ENCODE measurements around the gene GOLGA6D.
A peak's percentile ranks its signal among the peaks of the same experiment; 100 is the strongest.
"Not testable (repeated sequence)": the region's sequence is repeated elsewhere in the genome, so short reads cannot be mapped to it uniquely, and the experiment has no call there.

The GOLGA6D gene

GRCh38 chr15:75293660-75294059, 11.0 kb downstream of the GOLGA6D start:
- not testable (repeated sequence) for DNase-seq (ENCODE audit: low read depth)

GRCh38 chr15:75298541-75299310, 16.1 kb downstream of the GOLGA6D start:
- not testable (repeated sequence) for DNase-seq (ENCODE audit: low read depth)

DNA sequence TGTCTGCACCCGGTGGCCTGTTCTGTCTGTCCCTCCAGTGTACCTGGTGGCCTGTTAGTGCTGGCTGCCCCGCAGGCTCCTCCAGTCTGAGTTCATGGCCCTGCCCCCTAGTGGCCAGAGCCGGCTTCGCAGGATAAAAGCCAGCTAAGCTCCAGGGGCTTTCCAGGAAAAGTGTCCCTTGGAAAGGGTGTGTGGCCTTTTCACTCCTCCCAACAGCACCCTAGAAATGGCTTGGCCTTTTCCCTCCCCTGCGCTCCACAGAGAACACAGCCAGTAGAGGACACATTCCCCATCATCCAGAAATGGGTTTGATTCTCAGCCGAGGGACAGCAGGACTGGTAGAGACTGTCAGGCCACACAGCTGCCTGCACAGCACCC, 16.7 kb downstream of the GOLGA6D start:
- not testable (repeated sequence) for DNase-seq (ENCODE audit: low read depth)

GRCh38 chr15:75300026-75300425, 17.4 kb downstream of the GOLGA6D start:
- DNase-seq (ENCODE audit: low read depth) = not testable (repeated sequence)

DNA sequence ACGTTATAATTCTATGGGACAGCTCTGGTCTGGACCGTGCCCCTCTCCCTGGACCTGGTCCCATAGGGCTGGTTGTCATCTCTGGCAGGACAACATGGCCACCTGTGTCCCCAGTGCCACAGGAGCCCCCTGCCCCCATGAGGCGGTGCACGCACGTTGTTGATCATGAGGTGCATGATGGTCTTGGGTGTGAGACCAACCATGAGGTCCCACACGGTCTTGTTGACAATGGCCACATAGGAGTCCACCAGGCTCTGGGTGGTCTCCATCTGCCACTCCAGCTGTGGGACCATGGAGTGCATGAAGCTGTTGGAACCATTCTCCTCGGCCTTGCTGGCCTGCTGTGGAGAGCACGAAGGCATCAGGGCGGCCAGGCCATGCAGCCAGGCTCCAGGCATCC, 19.7 kb downstream of the GOLGA6D start:
- DNase-seq (ENCODE audit: low read depth) = no peak

DNA sequence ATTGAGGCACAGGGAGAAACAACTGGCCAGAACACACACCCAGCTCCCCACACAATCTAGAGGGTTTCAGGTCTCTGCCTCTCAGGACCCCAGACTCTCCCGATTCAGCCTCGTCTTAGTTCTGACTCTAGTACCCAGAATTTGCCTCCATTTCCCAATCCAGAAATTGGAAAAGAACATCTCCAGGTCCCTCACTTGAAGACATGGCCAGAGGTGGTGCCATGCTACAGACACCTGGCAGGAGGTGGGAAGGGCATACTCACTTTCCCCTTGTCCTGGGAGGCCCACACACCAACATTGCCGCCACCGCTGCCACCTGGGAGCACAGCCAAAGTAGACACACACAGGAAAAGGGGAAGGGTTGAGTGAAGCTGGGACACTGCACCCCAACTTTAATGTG, 20.1 kb downstream of the GOLGA6D start:
- not testable (repeated sequence) for DNase-seq (ENCODE audit: low read depth)

DNA sequence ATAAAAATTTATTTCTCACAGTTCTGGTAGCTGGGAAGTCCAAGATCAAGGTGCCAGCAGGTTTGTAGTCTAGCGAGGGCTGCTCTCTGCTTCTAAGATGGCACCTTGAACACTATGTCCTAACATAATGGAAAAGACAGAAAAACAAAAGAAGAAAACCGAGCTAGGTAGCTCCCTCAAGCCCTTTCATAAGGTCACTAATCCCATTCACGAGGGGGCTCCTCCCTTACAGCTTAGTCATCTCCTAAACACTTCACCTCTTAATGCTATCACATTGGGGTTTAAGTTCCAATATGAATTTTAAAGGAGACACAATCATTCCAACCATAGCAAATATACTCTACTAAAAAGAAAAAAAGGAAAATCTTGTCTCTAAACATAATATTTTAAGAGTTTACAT, 23.6 kb downstream of the GOLGA6D start:
- DNase-seq (ENCODE audit: low read depth) = no peak

- peak; percentile 55 for DNase-seq (ENCODE audit: low read depth)
Measured at GRCh38 chr15:75307778-75308390, 25.2 kb downstream of the GOLGA6D start.

DNA sequence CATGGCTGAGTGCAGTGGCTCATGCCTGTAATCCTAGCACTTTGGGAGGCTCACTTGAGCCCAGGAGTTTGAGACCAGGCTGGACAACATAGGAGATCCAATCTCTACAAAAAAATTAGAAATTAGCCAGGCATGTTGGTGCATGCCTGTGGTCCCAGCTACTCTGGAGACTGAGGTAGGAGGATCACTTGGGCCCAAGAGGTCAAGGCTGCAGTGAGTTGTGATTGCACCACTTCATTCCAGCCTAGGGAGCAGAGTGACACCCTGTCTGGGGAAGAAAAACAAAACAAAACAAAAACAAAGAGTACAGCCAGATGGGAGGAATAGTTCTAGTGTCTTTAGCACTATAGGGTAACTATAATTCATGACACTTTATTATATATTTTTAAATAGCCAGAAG, 27.1 kb downstream of the GOLGA6D start:
- DNase-seq (ENCODE audit: low read depth) = no peak

- peak; percentile 42 for DNase-seq (ENCODE audit: low read depth)
Measured at GRCh38 chr15:75312548-75312947, 29.9 kb downstream of the GOLGA6D start.

DNA sequence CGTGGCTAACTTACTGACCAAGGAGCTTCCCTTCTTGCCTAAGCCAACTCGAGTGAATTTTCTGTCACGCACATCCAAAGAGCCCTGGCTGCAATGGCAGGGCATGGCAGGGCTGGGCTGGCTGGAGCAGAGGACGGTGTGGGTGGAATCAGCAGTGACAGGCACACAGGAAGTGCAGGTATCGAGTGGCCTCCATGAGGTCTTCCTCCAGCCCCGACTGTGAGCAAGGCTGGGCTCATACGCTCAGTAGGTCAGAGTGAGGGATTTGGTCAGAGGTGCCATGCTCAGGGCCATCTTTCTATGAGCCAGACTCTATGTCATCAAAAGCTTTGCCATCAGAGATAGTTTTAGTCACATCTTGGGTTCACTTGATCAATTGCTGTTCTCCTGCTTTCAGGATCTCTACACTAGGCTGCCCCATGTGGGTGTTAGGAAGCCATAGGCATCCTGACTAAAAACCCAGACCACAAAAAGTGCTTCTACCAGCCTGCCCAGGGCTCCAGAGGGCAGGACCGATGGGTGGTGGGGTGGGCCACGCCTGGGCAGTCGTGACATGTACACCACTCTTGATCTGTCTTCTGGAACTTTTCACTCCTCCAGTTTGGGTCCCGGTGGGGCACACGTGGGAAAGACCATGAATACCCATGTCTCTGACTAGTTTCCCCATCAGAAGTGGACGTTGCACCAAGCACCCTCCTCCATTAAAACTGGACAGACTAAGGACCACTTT, 30.6 kb downstream of the GOLGA6D start:
- no peak for DNase-seq (ENCODE audit: low read depth)

DNA sequence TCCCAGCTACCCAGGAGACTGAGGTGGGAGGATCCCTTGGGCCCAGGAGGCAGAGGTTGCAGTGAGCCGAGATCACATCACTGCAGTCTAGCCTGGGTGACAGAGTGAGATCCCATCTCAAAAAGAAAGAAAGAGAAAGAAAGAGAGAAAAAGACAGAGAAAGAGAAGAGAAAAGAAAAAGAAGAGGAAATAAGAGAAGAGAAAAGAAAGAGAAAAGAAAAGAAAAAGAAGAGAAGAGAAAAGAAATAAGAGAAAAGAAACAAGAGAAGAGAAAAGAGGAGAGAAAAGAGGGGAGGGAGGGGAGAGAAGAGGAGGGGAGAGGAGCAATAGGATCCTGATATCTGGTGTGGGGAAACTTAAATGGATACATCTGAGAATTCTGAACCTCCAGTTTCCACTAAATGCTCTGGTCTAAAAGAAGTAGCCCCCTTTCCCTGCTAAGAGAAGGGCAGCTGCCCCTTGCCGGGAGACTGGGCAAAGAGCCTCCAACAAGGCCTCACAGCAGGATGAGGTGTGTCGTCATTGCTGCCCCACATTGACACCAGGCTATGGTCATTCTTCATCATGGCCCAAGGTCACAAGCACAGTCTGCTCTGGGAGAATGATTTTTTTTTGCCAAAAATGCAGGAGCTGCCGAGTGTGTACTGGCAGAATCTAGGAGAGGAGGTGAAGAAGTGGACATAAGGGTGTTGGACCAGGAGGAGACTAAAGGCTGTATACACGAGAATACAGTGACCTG, 32.1 kb downstream of the GOLGA6D start:
- DNase-seq (ENCODE audit: low read depth) = no peak

DNA sequence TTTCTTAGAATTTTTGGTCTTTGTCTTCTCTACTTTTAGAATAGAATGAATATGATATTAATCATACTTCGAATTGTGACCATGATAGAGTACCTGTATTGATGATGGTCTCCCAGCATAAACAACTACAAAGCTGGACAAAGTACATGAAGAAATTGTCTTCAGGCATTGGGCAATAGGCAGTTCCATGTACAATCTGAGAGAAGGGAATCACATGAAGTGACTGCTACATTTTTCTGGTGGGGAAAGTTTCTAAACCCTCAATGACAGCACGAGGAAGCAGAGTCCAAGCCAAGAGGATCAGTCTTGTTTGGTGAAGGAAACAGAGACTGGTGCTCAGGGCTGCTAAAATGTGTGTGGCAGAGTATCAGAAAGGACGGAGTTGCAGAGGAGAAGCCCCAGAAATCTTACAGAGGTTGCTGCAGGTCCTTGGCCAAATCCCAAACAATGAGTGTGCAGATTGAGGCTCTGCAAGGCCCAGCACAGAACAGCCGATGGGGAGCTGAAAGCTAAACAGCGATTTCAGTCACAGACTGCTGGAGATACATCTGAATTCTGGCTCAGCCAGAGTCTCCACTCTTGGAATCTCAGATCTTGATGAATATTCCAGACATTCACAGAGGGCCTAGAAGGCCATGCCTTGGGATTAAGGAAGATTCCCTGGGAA, 36.7 kb downstream of the GOLGA6D start:
- not testable (repeated sequence) for DNase-seq (ENCODE audit: low read depth)

GRCh38 chr15:75321711-75322110, 39.1 kb downstream of the GOLGA6D start:
- no peak for DNase-seq (ENCODE audit: low read depth)

GRCh38 chr15:75325922-75326321, 43.3 kb downstream of the GOLGA6D start:
- no peak for DNase-seq (ENCODE audit: low read depth)

GRCh38 chr15:75327005-75327404, 44.4 kb downstream of the GOLGA6D start:
- no peak for DNase-seq (ENCODE audit: low read depth)

- no peak for DNase-seq (ENCODE audit: low read depth)
Measured at GRCh38 chr15:75327491-75327890, 44.9 kb downstream of the GOLGA6D start.

- no peak for DNase-seq (ENCODE audit: low read depth)
Measured at GRCh38 chr15:75328493-75329314, 46.1 kb downstream of the GOLGA6D start.

- DNase-seq (ENCODE audit: low read depth) = no peak
Measured at GRCh38 chr15:75329571-75329970, 46.9 kb downstream of the GOLGA6D start.

DNA sequence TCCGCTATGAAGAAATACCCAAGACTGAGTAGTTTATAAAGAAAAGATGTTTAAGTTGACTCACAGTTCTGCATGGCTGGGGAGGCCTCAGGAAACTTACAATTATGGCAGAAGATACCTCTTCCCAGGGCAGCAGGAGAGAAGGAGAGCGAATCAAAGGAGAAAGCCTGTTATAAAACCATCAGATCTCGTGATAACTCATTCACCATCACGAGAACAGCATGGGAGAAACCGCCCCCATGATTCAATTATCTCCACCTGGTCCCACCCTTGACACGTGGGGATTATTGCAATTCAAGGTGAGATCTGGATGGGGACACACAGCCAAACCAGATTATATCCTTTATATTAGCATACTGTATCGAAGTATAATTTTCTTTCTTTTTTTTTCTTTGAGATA, 49.5 kb downstream of the GOLGA6D start:
- not testable (repeated sequence) for DNase-seq (ENCODE audit: low read depth)

Measured in ELR (cell line).